MM.1S (cell line): ENCODE results near the gene CIT.

Experiments used
- CTCF ChIP-seq: fragments of 300-600 bp; sonication (generic); IDR thresholded peaks from 2 replicates; pipeline ENCODE4 v1.5.1; 2016; ENCODE audit warnings: antibody characterized with exemption, low read length, mixed read lengths
- EZH2phosphoT487 ChIP-seq: fragments of 300-600 bp; sonication (generic); IDR thresholded peaks from 2 replicates; pipeline ENCODE4 v1.6.1; 2018; ENCODE audit warnings: antibody characterized with exemption, low read length

GRCh38 chr12:119864591-119864990, 12.5 kb downstream of the CIT start:
- TF ChIP-seq EZH2phosphoT487 (no peak), CTCF (no peak)
